ENCODE data around the gene WDR7.

DNA sequence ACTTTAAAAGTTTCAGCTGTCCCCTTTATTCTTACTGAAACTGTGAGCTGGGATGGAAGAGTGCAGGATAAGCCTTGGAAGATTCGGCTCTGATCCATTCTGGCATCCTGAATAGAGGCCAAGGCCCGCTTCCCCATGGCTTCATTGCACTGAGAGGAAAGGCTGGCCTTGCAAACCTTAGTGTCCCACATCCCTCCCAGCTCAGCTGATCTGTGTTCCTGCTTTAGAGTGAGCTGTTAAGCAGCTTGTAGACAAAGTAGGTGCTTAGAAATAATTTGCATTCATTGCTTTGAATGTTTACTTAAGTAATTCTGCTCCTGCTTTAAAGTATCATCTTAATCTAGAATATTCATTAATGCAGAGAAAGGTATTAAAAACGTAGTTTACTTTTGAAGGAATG lies 326.1 kb downstream of the WDR7 start:
- TF ChIP-seq POLR2A (IDR thresholded peaks at IDR 0.05; ENCODE audit: low read depth), result no peak
- no peak for TF ChIP-seq POLR2AphosphoS5 (IDR thresholded peaks at IDR 0.05)
- no peak for TF ChIP-seq CTCF (IDR thresholded peaks at IDR 0.05)
